Limb (tissue), 2 donors: ENCODE measurements around the gene NFATC1.

Experiments used
- DNase-seq, 2 donors: peaks; one replicate each; pipeline ENCODE4 v3.0.0-alpha.2; 2016; ENCODE audit errors: extremely low spot score in 2 of 2

NFATC1 gene

DNA sequence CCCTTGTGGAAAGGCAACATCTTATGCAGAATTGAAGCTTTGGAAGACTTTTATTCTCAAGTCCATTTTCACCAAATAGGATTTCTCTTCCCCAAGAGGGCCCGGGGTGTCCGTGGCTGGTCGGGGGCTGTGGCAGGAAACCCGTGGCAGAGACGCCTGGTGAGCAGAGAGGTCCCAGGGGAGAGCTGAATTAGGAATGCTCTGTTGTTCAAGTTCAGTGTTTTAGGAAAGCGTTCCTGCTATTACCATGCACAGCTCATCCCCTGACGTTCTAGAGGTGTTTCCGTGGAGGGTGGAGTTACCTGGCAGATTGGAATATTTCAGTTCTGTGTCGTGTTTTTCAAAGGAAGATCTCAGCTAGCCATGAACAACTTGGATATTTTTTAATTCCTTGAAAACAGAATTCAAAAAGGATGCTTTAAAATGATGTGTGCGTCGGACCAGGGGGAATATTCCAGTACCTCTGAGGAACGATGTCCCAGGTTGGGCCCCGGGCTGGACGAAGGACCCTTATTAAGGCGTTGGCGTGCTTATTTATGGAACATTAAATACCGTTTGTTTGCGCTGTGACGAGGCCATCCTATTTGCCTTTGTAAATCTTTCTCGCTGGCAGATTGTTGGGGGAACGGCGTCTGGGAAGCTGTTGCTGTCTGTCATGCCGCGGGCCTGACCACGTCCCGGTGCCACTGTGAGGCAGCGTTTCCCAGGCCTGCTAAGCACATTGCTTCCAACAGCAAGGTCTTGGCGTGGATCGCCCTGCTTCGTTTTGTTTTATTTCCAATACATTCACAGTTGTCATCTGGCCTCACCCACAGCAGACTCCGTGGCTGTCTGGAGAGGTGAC is 8.2 kb downstream of the NFATC1 start:
- DNase-seq = peak in 1 of 2 donors; percentile 58

DNA sequence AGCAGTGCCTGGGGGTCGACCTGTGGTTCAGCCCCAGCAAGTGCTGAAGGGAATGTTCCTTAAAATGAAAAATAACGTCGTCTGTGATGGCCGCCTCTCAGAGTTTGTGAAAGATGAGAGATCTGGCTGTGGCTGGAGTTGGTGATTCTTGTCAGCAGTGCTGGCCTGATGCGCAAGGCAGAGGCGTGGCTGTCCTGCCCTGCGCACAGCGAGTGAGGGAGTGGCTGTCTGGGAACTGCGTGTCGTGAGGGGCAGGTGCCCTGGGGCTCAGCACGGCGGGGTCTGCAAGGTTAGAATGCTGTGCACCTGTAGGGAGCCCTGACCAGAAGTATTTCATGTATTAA is 8.8 kb downstream of the NFATC1 start:
- no peak for DNase-seq

DNA sequence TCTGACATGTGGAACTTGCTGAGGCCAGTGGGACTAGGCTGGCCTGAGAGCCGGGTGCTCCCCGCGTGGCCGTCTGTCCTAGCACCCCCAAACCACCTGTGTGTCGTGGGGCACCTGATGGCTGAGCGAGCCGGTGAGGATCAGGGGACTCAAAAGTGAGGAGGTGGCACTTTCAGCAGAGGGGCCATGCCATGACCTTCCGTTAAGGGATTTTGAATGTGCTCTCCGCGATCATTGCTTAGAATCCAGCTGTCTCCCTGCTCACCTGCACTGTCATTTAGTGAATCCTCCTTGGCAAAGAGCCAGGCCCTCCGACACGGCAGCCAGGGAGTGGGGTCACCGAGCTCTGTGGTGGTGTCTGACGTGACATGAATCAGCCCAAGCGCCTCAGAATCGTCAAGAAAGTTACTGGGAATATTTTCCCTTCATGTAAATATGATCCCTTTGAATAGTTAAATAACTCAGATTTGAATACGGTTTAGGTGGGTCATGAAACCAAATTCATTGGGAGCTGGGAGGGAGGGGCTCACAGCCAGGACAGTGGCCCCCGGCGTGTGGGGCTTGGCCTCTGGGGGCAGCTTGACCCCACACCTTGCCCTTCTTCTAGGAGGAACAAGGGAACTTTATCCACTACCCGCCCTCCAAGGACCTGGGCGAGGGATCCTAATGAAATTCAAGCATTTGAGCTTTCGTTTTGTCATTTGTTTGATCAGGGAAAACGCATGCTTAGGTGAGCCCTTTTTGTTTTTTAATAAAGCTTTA is 9.5 kb downstream of the NFATC1 start:
- DNase-seq = no peak

DNA sequence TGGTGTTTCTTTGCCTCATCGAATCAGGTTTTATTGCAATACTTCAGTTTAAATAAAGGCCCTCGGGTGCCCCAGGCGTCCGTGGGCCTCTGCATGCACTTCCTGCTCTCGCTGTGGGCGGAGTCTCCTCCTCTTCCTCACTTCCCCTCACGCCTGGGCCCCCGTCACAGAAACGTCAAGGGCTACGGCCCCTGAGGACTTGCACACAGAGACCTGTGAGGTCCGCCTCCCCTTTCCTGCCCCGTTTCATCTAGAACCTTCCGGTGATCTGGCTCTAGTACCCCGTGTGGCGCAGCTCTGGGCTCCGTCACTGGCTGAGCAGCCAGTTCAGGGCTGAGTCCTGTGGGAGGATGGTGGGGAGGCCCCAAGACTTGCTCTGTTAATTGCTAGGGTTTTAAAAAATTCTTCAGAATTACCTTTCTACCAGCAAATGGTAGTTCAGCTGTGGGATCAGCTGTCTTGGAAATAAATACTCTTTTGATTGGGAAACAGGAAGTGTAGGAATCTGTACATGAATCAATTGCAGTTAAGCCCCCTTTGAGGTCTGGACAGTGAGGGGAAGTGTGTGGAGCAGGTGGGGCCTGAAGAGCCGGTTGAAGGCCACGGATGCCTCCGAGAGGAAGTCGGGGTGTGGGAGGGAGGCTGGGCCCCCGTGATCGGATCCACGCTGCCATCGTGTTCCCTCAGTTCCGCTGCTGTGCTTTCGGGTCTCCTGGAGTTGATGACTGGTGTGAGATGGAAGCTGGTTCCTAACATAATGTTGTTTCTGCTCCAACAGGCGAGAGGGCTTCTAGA is 10.2 kb downstream of the NFATC1 start:
- no peak for DNase-seq

DNA sequence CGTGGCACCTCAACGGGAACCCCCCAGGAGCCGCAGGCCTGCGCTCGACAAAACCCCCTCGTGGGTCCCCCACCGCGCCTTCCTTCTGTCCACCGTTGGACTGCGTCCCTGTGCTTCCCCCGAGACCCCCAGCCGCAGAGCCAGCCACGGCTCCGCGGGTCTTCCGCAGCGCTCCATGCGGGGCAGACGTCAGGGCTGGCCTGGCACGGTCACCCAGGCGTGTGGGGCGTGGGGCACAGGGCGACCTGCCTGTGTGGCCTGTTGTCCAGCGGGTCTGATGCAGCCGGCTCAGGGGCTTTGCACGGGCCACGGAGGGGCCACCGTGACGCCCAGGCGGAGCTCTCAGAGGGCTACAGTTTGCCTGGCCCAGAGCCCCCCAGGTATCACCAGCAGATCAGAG is 11.0 kb downstream of the NFATC1 start:
- DNase-seq = no peak

DNA sequence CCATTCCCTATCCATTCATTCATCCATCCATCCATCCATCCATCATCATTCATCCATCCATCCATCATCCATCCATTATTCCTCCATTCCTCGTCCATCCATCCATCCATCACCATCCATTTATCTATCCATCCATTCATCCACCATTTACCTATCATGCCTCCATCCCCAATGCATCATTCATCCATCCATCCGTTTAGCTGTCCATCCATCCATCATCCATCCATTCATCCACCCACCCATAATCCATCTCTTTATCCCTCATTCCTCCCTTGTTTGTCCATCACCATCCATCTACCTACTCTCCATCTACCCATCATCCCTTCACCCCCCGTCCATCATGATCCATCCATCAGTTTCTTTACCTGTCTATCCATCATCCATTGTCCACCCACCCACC is 13.6 kb downstream of the NFATC1 start:
- DNase-seq = no peak

DNA sequence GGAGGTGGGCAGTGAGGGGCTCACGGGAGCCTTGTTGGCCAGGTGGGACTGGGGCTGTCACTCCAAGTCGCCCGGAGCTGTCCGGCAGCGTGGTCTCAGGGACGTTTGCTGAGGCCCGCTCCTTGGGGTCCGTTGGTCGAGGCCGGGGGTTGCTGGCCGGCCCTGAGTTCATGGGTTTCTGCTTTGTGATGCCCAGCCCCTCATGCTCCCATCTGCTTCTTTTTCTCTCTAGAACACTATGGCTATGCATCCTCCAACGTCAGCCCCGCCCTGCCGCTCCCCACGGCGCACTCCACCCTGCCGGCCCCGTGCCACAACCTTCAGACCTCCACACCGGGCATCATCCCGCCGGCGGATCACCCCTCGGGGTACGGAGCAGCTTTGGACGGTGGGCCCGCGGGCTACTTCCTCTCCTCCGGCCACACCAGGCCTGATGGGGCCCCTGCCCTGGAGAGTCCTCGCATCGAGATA is 14.5 kb downstream of the NFATC1 start:
- DNase-seq = no peak

DNA sequence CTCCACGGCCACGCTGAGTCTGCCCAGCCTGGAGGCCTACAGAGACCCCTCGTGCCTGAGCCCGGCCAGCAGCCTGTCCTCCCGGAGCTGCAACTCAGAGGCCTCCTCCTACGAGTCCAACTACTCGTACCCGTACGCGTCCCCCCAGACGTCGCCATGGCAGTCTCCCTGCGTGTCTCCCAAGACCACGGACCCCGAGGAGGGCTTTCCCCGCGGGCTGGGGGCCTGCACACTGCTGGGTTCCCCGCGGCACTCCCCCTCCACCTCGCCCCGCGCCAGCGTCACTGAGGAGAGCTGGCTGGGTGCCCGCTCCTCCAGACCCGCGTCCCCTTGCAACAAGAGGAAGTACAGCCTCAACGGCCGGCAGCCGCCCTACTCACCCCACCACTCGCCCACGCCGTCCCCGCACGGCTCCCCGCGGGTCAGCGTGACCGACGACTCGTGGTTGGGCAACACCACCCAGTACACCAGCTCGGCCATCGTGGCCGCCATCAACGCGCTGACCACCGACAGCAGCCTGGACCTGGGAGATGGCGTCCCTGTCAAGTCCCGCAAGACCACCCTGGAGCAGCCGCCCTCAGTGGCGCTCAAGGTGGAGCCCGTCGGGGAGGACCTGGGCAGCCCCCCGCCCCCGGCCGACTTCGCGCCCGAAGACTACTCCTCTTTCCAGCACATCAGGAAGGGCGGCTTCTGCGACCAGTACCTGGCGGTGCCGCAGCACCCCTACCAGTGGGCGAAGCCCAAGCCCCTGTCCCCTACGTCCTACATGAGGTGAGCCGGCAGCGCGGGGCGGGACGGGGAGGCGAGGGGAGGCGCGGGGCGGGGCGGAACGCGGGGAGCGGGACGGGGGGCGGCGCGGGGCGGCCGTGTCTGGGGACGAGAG is 15.2 kb downstream of the NFATC1 start:
- DNase-seq = no peak

DNA sequence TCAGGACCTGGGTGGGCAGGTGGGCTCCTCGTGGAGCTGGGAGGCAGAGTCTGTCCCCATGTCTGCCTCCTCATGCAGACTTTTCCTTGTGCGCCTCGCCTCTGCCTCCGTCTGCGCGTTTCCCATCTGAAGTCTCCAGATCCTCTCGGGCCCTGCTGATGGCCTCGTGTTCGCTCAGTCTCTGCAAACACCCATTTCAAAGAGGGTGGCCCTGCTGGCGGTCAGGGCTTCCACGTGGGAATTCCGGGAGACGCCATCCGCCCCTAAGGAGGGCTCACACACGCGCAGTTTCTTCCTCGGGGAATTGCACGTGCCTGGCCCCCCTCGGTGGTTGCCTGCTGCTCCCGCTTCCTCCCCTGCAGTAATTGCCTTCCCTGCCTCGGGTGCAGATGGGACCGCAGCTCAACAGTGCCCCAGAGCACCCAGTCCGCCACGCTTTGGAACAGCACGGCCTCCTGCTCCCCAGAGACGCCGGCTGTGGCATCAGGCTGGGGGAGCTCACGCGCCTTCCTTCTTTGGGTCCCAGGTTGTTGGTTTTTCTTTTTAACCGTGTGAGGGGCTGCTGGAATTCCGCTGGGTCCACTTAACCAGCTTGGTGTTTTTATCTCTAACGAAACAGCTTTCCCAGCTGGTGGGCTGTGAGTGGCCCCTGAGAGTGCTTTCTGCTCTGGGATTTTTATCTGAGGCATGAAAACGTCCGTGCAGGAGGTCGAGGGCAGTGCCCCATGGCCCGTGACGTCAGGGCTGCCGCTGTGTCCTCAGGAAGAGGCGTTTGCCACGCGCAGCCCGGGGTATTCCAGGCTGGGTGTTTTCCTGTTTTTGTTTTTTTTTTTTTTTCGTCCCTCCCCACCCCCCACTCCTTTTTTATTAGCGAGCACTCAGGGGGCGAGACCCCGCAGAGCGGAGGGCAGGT is 16.1 kb downstream of the NFATC1 start:
- no peak for DNase-seq

DNA sequence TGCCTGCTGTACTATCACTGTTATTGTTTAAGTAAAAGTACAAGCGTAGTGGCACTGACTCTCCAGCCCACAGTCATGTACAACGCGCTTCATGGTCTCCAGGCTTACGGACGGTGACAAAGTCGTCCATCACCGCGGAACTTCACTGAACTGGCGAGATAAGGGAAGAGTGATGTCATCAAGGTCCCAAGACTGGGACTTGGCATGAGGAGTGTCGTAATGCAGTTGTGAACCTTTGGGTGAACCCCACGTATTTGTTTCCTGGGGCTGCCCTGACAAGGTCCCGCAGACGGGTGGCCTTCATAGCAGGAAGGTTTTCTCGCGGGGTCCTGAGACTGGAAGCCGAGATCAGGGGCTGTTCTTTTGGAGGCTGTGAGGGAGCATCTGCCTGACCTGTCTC is 17.3 kb downstream of the NFATC1 start:
- DNase-seq = no peak

DNA sequence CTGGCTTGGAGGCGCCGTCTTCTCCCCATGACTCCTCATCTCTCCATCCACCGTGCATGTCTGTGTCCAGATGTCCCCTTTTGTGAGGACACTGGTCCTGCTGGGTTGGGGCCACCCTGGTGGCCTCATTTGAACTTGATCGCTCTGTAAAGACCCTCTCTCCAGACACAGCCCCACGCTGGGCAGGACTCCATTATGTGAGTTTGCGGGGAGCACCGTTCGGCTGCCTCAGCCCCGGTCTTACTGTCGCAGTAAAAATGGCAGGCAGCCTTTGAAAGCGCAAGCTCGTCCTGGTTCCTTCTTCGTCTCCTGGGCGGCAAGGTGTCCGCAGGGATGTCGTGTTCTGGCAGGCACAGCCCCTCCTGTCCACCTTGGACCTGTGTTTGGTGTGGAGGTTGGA is 17.7 kb downstream of the NFATC1 start:
- no peak for DNase-seq

DNA sequence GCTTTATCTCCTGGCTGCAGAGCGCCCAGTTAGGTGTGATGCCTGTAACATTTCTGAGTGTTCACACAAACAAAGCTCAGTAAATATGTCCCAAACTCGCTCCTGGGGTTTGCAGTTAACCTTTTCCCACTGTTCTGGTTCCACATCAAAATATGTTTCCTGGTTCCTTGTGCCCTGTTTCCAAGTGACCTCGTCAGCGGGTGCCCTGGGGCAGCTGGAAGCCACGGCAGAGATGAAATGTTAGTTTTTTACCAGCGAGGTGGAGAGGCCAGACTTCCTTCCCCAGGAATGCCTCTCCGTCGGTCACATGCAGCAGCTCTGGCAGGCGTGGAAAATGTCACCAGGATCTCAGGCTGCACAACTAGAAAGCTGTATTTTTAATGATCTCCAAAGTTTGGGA is 18.2 kb downstream of the NFATC1 start:
- no peak for DNase-seq

DNA sequence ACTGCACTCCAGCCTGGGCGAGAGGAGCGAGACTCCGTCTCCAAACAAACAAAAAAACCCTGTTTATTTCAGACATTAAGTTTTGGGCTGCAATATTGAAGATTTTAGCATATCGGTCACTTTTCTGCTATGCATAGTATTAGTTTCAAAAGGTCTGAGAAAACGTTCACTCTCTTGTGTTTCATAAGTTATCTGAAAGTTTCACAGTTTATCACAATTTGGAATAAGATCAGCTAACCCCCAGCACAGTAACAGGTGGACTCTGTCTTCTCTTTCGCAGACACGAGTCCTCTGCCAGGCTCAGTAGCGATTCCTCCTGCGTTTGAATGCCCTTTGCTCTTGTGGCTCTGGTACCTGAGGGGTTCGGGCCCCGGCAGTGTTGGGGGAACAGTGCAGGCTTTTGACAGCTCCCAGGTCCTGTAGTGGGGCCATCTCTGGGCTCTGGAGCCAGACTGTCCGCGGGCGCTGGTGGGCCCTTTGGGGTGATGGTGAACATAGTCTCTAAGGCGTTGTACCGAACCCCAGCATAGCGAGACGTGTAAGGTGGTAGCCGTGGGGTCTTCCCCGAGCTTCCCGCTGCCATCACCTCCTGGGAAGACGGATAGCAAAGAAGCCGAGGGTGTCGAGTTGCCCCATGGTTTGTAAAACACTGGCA is 20.4 kb downstream of the NFATC1 start:
- DNase-seq = no peak

DNA sequence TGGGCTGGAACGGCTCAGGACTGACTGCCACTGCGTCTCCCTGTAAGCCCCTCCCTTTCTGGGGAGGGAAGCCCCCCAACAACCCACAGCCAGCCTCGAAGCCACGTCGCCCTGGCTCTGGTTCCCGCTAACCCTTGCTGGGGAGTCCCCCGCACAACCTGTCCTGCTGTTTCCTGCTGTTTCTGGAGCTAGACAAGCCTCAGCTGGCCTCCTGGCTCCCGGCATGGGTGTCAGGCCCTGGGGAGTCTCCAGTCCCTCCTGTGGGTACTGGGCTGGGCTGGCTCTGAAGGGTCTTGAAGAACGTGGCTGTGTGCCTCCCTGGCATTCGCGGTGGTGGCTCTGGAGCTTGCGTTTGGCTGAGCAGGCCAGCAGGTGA is 20.9 kb downstream of the NFATC1 start:
- DNase-seq = no peak

DNA sequence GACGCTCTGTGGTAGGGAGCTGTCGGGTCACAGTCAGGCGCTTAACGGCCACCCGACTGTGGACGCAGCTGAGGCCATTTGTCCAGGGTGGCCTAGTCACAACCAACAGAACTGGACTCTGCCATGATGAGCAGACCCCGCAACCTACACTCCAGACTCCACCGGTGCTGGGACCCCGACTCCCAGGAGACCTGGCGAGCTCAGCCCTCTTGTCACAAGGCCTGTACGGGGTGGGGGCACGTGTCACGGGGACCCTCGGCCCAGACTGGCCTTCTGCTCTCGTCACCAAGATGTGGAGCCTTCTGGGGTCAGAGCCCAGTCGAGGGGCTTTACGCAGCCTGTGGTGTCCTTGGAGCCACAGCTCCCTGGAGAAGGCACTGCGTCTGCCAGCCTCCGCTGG is 22.5 kb downstream of the NFATC1 start:
- DNase-seq = no peak

DNA sequence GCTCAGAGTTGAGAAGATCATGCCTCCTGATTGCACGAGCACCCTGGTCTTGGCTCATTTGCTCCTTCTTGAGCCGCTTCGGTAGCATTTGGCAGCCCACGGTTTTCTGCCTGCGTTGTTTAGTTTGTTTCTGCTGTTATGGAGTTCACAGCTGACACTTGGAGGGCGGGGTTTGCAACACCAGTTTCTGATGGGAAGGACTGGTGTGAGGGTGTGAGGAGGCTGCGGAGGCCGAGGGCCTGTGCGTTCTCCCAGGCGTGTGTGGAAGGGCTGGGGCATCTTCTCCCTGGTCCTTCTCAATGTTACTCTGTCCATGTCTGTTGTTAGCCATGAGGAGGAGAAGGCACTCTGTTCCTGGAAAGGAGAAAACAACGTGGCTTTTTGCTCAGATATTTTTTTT is 22.9 kb downstream of the NFATC1 start:
- no peak for DNase-seq

DNA sequence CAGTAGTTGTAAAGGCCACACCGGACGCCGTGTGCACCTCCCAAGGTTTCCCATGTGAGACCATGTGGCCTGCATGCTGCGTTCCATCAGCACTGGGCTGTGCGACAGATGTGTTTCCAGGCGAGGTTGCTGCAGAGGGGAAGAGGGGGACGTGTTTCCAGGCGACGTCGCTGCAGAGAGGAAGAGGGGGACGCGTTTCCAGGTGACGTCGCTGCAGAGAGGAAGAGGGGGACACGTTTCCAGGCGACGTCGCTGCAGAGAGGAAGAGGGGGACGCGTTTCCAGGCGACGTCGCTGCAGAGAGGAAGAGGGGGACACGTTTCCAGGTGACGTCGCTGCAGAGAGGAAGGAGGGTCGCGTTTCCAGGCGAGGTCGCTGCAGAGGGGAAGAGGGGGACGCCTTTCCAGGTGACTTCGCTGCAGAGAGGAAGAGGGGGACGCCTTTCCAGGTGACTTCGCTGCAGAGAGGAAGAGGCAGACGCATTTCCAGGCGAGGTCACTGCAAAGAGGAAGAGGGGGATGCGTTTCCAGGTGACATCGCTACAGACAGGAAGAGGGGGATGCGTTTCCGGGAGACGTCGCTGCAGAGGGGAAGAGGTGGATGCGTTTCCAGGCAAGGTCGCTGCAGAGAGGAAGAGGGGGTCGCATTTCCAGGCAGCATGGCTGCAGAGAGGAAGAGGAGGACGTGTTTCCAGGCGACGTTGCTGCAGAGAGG is 24.5 kb downstream of the NFATC1 start:
- DNase-seq = no peak

DNA sequence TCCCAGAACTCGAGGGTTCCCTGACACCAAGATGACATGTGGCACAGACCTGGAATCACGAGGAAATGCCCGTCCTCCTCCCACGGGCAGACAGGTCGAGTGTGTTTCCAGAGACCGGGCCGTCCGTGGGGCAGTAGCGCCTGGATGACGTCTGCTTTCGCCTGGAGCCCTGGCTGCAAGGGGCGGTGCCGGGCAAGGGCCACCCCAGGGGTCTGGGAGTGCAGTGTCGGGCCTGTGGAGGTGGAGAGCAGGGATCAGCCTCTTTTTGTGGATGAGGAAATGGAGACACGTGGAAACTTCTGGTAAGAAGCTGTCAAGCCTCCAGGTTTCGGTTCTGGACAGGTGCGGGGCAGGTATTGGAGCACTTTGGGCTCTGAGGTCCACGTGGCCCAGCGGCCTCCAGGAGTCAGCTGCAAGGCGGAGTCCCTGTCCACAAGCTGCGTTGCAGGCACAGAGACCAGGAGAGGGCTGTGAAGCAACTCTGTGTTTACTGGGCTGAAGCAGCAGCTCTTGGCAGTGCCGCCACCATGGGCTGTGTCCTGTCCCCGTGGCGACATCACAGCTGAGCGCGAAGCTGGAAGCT is 25.6 kb downstream of the NFATC1 start:
- no peak for DNase-seq
